Measurements from ENCODE around the gene TMEM52.

The TMEM52 gene

GRCh38 chr1:1893291-1893985 is 25.6 kb downstream of the TMEM52 start:
- DNase-seq (ENCODE audit: low read depth), result no peak
- TF ChIP-seq CTCF (IDR thresholded peaks at IDR 0.05; ENCODE audit: insufficient read depth, low read depth, low read length, missing control alignments), result no peak
- no peak overlapping the region for H3K4me3 ChIP-seq (ENCODE audit: low read depth, low read length)

- TF ChIP-seq CTCF (IDR thresholded peaks at IDR 0.05; ENCODE audit: insufficient read depth, low read depth, low read length, missing control alignments), result no peak
- H3K4me3 ChIP-seq (ENCODE audit: low read depth, low read length), result no peak overlapping the region
- DNase-seq (ENCODE audit: low read depth), result no peak
Observed at GRCh38 chr1:1892763-1893120, 26.3 kb downstream of the TMEM52 start.

- H3K4me3 ChIP-seq (ENCODE audit: low read depth, low read length), result peak overlapping the region; percentile 68
- no peak for DNase-seq (ENCODE audit: low read depth)
- TF ChIP-seq CTCF (IDR thresholded peaks at IDR 0.05; ENCODE audit: insufficient read depth, low read depth, low read length, missing control alignments), result no peak
Observed at GRCh38 chr1:1892079-1892762, 26.9 kb downstream of the TMEM52 start.

- TF ChIP-seq CTCF (IDR thresholded peaks at IDR 0.05; ENCODE audit: insufficient read depth, low read depth, low read length, missing control alignments), result no peak
- H3K4me3 ChIP-seq (ENCODE audit: low read depth, low read length), result peak overlapping the region; percentile 68
- DNase-seq (ENCODE audit: low read depth), result peak; percentile 79
Observed at GRCh38 chr1:1891349-1892078, 27.6 kb downstream of the TMEM52 start.

GRCh38 chr1:1890506-1891348 is 28.4 kb downstream of the TMEM52 start, which contains the start of gene GNB1:
GNB1 (minus strand) TSS chr1:1891087; CDS start chr1:1825453, 65,634 bp downstream.
- H3K4me3 ChIP-seq (ENCODE audit: low read depth, low read length), result peak within 1 kb of the TSS; percentile 92
- TF ChIP-seq CTCF (IDR thresholded peaks at IDR 0.05; ENCODE audit: insufficient read depth, low read depth, low read length, missing control alignments), result no peak
- peak; percentile 95 for DNase-seq (ENCODE audit: low read depth)

- peak overlapping the region; percentile 92 for H3K4me3 ChIP-seq (ENCODE audit: low read depth, low read length)
- DNase-seq (ENCODE audit: low read depth), result peak; percentile 66
- TF ChIP-seq CTCF (IDR thresholded peaks at IDR 0.05; ENCODE audit: insufficient read depth, low read depth, low read length, missing control alignments), result no peak
Observed at GRCh38 chr1:1889847-1890505, 29.1 kb downstream of the TMEM52 start.
